Caco-2 (cell line): ENCODE results near the gene RNF111. TPM values are rescaled to one million over a fixed set of nuclear protein-coding genes. Genes with fewer than 3 reads are reported as not detected.

Experiments used
- BruUV-seq: library from RNA; stranded (reverse); fragments of 400-500 nt; replicated peaks from 2 replicates; lab custom pipeline; 2021; lab: Mats Ljungman, UMichigan
- CTCF ChIA-PET: fragments of 300-600 bp; sonication (Branson Sonifier 250); formaldehyde crosslinking; loops from one replicate; lab custom pipeline; 2022; ENCODE audit warnings: antibody characterized with exemption; lab: Charles Lee
- POLR2A ChIA-PET: fragments of 300-600 bp; sonication (Branson Sonifier 250); formaldehyde crosslinking; loops from one replicate; lab custom pipeline; 2022; ENCODE audit warnings: antibody characterized with exemption; lab: Charles Lee
- DNase-seq, 2 experiments: peaks; one replicate each; pipeline versions ENCODE4 v3.0.0 to v3.0.0-alpha.2; 2020 to 2022
- H3K27me3 ChIP-seq: replicated peaks from 2 replicates; pipeline ENCODE4 v1.6.0; 2011; ENCODE audit warnings: low read length; ENCODE audit not compliant: control insufficient read depth, insufficient read depth
- H3K36me3 ChIP-seq: 2 replicates; pipeline ENCODE4 v1.5.1; 2011; ENCODE audit warnings: low read length; ENCODE audit not compliant: control insufficient read depth, insufficient read depth
- H3K4me1 ChIP-seq: fragments of 250-450 bp; sonication (Bioruptor Pico); 2 replicates; pipeline ENCODE4 v1.5.1; 2020; ENCODE audit warnings: mild to moderate bottlenecking
- H3K4me3 ChIP-seq: 2 replicates; pipeline ENCODE4 v1.5.1; 2011; ENCODE audit warnings: low read depth, mild to moderate bottlenecking, control low read depth, low read length
- H3K9me3 ChIP-seq: fragments of 250-450 bp; sonication (Bioruptor Pico); 2 replicates; pipeline ENCODE4 v1.5.1; 2020; ENCODE audit warnings: mild to moderate bottlenecking, moderate library complexity
- H3K27ac Mint-ChIP-seq: one replicate; pipeline ENCODE4 v1.8.0; 2022; ENCODE audit warnings: mixed read lengths; ENCODE audit not compliant: unreplicated experiment
- H3K27me3 Mint-ChIP-seq: one replicate; pipeline ENCODE4 v1.8.0; 2022; ENCODE audit warnings: mixed read lengths; ENCODE audit not compliant: insufficient read depth, unreplicated experiment
- H3K36me3 Mint-ChIP-seq: one replicate; pipeline ENCODE4 v1.8.0; 2022; ENCODE audit warnings: mild to moderate bottlenecking, mixed read lengths; ENCODE audit not compliant: insufficient read depth, unreplicated experiment
- H3K4me1 Mint-ChIP-seq: one replicate; pipeline ENCODE4 v1.8.0; 2022; ENCODE audit warnings: low read depth, mixed read lengths; ENCODE audit not compliant: unreplicated experiment
- H3K4me3 Mint-ChIP-seq: one replicate; pipeline ENCODE4 v1.8.0; 2022; ENCODE audit warnings: mild to moderate bottlenecking, moderate library complexity, mixed read lengths; ENCODE audit not compliant: unreplicated experiment
- H3K9me3 Mint-ChIP-seq: one replicate; pipeline ENCODE4 v1.8.0; 2022; ENCODE audit warnings: mixed read lengths; ENCODE audit not compliant: unreplicated experiment
- intact Hi-C: fragments of 100-400 bp; cut with micrococcal nuclease; formaldehyde crosslinking; loops from one replicate; pipeline ENCODE4 v1.10.0; 2022; ENCODE audit not compliant: unreplicated experiment
- total RNA-seq: library from RNA; stranded (reverse); gene quantifications from 2 replicates; pipeline ENCODE4 v1.2.3, GENCODE V29; 2022
- TF ChIP-seq, protein P1 (sequence below), 2 experiments: fragments of 200-600 bp in 1 of 2; IDR thresholded peaks; 1 replicate in 1 of 2; 2 replicates in 1 of 2; pipeline versions ENCODE4 v1.5.1 to v1.8.0; 2011 to 2022; ENCODE audit warnings: antibody characterized with exemption in 1 of 2, control low read depth in 1 of 2, inconsistent platforms in 1 of 2, low read depth in 1 of 2, low read length in 1 of 2, mild to moderate bottlenecking in 1 of 2, moderate library complexity in 1 of 2; ENCODE audit not compliant: insufficient read depth in 1 of 2, severe bottlenecking in 1 of 2, unreplicated experiment in 1 of 2

The RNF111 gene
- total RNA-seq, 1 experiment from 2014 or later = 26.1 TPM

DNA sequence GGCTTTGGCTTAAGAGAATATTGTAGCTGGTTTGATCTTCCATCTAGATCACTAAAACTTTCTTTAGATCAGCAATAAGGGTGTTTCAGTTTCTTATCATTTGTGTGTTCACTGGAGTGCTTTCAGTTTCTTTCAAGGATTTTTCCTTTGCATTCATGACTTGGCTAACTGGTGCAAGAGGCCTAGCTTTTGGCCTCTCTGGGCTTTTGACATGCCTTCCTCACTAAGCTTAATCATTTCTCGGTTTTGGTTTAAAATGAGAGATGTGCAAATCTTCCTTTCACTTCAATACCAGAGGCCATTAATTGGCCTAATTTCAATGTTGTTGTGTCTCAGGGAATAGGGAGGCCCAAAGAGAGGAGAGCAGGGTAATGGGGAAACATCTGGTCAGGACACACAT is 87.1 kb downstream of the RNF111 start:
- Mint-ChIP-seq H3K27me3 (no peaks in the 10 kb centered on the region), H3K9me3 (no peaks in the 10 kb centered on the region), H3K4me3 (no peak overlapping the region), H3K36me3 (peaks cover 6% of the 10 kb centered on the region), H3K27ac (no peak overlapping the region), H3K4me1 (peaks cover 2% of the 10 kb centered on the region)
- Histone ChIP-seq H3K4me1 (0 out of 2 replicates have a peak, but pooled peaks cover 9% of the 10 kb centered on the region), H3K4me3 (no peak overlapping the region), H3K36me3 (no peaks in the 10 kb centered on the region), H3K9me3 (no peaks in the 10 kb centered on the region), H3K27me3 (no peaks in the 10 kb centered on the region)
- POLR2A ChIA-PET = no interaction called here
- no TSS peak for BruUV-seq
- no peak for DNase-seq
- TF ChIP-seq, protein P1, sequence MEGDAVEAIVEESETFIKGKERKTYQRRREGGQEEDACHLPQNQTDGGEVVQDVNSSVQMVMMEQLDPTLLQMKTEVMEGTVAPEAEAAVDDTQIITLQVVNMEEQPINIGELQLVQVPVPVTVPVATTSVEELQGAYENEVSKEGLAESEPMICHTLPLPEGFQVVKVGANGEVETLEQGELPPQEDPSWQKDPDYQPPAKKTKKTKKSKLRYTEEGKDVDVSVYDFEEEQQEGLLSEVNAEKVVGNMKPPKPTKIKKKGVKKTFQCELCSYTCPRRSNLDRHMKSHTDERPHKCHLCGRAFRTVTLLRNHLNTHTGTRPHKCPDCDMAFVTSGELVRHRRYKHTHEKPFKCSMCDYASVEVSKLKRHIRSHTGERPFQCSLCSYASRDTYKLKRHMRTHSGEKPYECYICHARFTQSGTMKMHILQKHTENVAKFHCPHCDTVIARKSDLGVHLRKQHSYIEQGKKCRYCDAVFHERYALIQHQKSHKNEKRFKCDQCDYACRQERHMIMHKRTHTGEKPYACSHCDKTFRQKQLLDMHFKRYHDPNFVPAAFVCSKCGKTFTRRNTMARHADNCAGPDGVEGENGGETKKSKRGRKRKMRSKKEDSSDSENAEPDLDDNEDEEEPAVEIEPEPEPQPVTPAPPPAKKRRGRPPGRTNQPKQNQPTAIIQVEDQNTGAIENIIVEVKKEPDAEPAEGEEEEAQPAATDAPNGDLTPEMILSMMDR (IDR thresholded peaks at IDR 0.05; ENCODE audit: insufficient read depth in 1 of 2, low read depth in 1 of 2, low read length in 1 of 2, severe bottlenecking in 1 of 2, unreplicated experiment in 1 of 2) = no peak
- intact Hi-C loops = no loop called here
- CTCF ChIA-PET = no interaction called here

DNA sequence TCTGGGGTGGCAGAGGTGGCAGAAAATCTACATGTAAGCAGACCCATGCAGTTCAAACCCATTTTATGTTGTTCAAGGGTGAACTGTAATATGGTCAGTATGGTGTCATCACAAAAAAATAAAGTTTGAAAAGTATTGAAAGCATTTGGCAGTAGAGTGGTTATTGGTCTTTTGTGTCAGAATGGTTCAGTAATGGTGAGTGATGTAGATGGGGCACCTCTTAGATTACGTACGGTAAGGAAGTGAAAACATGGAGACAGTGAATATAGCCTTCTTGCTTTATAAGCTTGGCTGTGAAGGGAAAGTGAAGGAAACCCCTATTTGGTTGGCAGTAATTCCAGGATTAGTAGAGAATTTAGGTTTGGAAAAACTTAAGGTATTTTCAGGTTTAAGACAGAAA is 100.3 kb downstream of the RNF111 start:
- no peak overlapping the region for H3K4me3 Mint-ChIP-seq
- POLR2A ChIA-PET = no interaction called here
- no peaks in the 10 kb centered on the region for H3K4me1 Mint-ChIP-seq
- TF ChIP-seq, protein P1 (IDR thresholded peaks at IDR 0.05; ENCODE audit: insufficient read depth in 1 of 2, low read depth in 1 of 2, low read length in 1 of 2, severe bottlenecking in 1 of 2, unreplicated experiment in 1 of 2) = no peak
- H3K27ac Mint-ChIP-seq = no peak overlapping the region
- H3K9me3 Mint-ChIP-seq = no peaks in the 10 kb centered on the region
- intact Hi-C loops = no loop called here
- peaks cover 45% of the 10 kb centered on the region for H3K36me3 Mint-ChIP-seq
- no peaks in the 10 kb centered on the region for H3K36me3 ChIP-seq
- CTCF ChIA-PET = no interaction called here
- H3K4me3 ChIP-seq = no peak overlapping the region
- no TSS peak for BruUV-seq
- H3K4me1 ChIP-seq = no peaks in the 10 kb centered on the region
- H3K27me3 Mint-ChIP-seq = no peaks in the 10 kb centered on the region
- H3K27me3 ChIP-seq = no peaks in the 10 kb centered on the region
- no peaks in the 10 kb centered on the region for H3K9me3 ChIP-seq
- no peak for DNase-seq

DNA sequence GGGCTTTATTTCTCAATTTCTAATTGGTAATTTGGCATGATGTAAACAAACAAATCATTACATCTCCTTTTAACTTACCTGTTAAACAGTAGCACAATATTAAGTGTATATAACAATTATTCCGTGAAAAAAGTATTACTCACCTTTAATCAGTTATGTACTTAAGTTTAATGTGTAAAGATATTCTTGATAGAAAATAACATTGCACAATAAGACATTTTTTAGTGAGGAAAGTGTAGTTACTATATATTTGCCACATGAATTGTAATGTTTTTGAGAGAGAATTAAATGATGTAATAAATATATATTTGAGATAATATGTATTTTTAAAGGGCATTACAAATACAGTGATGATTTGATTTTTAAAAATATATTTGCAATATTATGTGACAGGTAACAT is 106.6 kb downstream of the RNF111 start:
- Histone ChIP-seq H3K9me3 (no peaks in the 10 kb centered on the region), H3K4me1 (no peaks in the 10 kb centered on the region), H3K36me3 (no peaks in the 10 kb centered on the region), H3K4me3 (no peak overlapping the region), H3K27me3 (no peaks in the 10 kb centered on the region)
- no peak overlapping the region for H3K4me3 Mint-ChIP-seq
- H3K36me3 Mint-ChIP-seq = peaks cover 20% of the 10 kb centered on the region
- intact Hi-C loops = no loop called here
- ChIA-PET CTCF (no interaction called here), POLR2A (no interaction called here)
- no peak overlapping the region for H3K27ac Mint-ChIP-seq
- DNase-seq = no peak
- no peaks in the 10 kb centered on the region for H3K27me3 Mint-ChIP-seq
- TF ChIP-seq, protein P1 (IDR thresholded peaks at IDR 0.05; ENCODE audit: insufficient read depth in 1 of 2, low read depth in 1 of 2, low read length in 1 of 2, severe bottlenecking in 1 of 2, unreplicated experiment in 1 of 2) = no peak
- no TSS peak for BruUV-seq
- no peaks in the 10 kb centered on the region for H3K4me1 Mint-ChIP-seq
- H3K9me3 Mint-ChIP-seq = no peaks in the 10 kb centered on the region
